OCI-LY3 (cell line): ENCODE results near the gene CPOX.

Experiments used
- CTCF ChIP-seq: fragments of 200-600, 300-600 bp; sonication (generic); IDR thresholded peaks from 2 replicates; pipeline ENCODE4 v1.5.1; 2014; ENCODE audit warnings: antibody characterized with exemption, low read length, low read depth
- EZH2phosphoT487 ChIP-seq: fragments of 200-600 bp; shearing (Covaris generic); IDR thresholded peaks from 2 replicates; pipeline ENCODE4 v1.6.1; 2018; ENCODE audit warnings: antibody characterized with exemption, mixed run types, low read depth

- TF ChIP-seq CTCF (no peak), EZH2phosphoT487 (no peak)
Observed at GRCh38 chr3:98588065-98588464, 5.3 kb downstream of the CPOX start.
